ENCODE results near the gene PTPRZ1.

The PTPRZ1 gene

DNA sequence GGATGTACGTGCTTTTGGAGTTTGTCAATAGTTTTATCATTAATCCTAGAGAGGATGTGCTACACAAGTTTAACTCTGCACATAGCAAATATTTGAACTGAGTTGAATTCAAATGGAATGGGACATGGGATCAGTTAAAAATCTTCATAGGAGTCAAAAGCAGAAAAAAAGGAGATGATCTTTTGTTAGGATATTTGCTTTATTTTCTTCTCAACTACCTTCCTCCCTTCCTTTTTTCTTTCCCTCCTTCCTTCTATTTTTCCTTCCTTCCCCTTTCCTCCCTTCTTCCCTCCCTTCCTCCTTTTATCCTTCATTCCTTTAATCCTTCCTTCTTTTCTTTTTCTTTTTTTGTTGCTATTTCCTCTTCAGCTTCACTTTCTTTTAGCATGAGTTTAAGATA lies 6.6 kb downstream of the PTPRZ1 start:
- ChIA-PET CTCF (no interaction called here), POLR2A (no interaction called here)
- H3K4me3 ChIP-seq (ENCODE audit: low read depth, low read length): no peak overlapping the region
- TF ChIP-seq, protein P1, sequence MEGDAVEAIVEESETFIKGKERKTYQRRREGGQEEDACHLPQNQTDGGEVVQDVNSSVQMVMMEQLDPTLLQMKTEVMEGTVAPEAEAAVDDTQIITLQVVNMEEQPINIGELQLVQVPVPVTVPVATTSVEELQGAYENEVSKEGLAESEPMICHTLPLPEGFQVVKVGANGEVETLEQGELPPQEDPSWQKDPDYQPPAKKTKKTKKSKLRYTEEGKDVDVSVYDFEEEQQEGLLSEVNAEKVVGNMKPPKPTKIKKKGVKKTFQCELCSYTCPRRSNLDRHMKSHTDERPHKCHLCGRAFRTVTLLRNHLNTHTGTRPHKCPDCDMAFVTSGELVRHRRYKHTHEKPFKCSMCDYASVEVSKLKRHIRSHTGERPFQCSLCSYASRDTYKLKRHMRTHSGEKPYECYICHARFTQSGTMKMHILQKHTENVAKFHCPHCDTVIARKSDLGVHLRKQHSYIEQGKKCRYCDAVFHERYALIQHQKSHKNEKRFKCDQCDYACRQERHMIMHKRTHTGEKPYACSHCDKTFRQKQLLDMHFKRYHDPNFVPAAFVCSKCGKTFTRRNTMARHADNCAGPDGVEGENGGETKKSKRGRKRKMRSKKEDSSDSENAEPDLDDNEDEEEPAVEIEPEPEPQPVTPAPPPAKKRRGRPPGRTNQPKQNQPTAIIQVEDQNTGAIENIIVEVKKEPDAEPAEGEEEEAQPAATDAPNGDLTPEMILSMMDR (IDR thresholded peaks at IDR 0.05; ENCODE audit: insufficient read depth, low read length, missing control alignments): no peak
- no peak for DNase-seq (ENCODE audit: low read depth, low spot score)

DNA sequence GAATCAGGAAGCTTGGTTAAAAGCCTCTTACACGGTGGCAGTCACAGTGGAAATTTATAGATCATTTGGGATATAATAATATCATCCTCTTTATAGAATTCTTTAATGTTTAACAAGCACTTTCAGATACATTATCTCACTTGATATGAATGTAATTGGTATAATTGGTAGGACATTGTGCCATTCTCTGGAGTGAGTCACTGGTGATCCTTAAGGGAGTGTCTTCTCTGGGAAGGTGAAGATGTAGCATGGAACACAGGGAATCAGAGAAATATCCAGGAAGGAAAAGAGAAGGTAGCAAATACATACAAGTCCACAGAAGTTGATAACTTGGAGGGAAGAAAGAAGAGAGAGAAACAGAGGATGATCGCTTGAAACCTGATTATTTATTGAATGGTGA lies 9.8 kb downstream of the PTPRZ1 start:
- CTCF ChIA-PET: no interaction called here
- DNase-seq (ENCODE audit: low read depth, low spot score): no peak
- H3K4me3 ChIP-seq (ENCODE audit: low read depth, low read length): no peak overlapping the region
- TF ChIP-seq, protein P1 (IDR thresholded peaks at IDR 0.05; ENCODE audit: insufficient read depth, low read length, missing control alignments): no peak
- POLR2A ChIA-PET: no interaction called here

DNA sequence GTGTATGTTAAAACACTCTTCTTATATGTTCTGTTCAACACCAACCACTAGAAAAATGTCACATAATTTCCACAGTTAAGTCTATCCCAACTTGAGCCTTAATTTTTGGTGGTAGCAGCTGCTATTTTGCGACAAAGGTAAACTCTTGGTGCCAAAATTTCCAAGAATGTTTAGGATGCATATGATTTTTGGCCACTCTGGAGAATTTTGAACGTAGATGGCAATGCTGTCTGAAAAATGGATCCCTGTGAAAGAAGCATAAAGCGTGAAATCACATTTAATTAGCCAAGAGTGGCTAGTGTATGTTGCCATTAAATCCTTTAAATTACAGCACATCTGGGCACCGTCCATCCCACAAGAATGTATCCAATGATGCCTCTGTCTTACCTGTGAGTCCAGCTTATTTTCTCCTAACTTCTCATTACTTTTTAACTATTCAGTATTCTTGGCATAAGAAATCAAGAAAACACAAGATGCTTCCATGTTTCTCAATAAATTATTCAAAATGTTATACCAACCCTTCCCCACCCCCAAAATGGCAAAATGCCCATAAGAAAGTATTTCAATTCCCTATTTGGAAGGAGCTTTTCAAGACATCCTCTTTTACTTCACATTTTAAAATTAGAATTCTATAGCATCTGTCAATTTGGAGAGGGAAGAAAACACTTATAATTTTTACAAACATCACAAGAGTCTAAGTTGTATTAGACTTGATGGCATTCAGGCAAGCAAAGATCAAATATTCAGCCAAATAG lies 12.4 kb downstream of the PTPRZ1 start:
- no peak overlapping the region for H3K4me3 ChIP-seq (ENCODE audit: low read depth, low read length)
- no peak for DNase-seq (ENCODE audit: low read depth, low spot score)
- TF ChIP-seq, protein P1 (IDR thresholded peaks at IDR 0.05; ENCODE audit: insufficient read depth, low read length, missing control alignments): no peak
- ChIA-PET CTCF (no interaction called here), POLR2A (no interaction called here)

DNA sequence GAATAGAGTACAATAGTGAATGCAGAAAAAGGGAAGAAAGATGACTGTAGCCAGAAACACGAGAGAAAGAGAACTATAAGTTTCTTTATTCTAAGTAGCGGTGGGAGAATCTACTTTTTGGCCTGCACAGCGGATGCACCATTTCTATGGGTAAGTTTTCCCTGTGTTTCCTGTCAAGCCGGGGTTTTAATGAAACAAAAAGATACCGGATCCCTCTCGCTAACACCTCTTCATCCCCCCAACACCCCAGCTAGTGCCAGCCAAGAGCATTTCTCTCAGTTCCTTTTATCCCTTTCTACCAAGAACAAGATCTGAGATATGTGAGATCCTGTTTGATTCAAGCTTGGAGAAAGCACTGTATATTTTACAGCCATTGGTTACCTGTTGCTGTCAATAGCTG lies 14.7 kb downstream of the PTPRZ1 start:
- no peak for DNase-seq (ENCODE audit: low read depth, low spot score)
- ChIA-PET POLR2A (no interaction called here), CTCF (interaction anchor here (1.5 kb wide), 1 partner anchor 106 kb away, joined by 4 read pairs; no protein-coding TSS in a partner anchor)
- H3K4me3 ChIP-seq (ENCODE audit: low read depth, low read length): no peak overlapping the region
- TF ChIP-seq, protein P1 (IDR thresholded peaks at IDR 0.05; ENCODE audit: insufficient read depth, low read length, missing control alignments): no peak

DNA sequence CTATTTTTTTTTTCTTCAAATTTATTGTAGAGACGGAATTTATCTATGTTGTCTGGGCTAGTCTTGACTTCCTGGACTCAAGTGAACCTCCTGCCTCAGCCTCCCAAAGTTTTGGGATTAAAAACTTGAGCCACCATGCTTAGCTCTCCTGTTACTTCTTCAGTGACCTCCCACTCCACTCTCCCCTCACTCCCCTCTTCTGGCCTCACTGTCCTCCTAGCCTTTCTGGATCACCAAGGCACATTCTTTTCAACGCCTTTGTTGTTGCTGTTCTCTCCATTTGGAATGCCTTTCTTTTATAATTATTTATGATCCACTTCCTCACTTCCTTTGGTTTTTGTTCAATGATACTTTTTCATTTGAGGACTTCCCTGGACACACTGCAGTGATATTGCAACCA lies 17.9 kb downstream of the PTPRZ1 start:
- TF ChIP-seq, protein P1 (IDR thresholded peaks at IDR 0.05; ENCODE audit: insufficient read depth, low read length, missing control alignments): no peak
- CTCF ChIA-PET: no interaction called here
- DNase-seq (ENCODE audit: low read depth, low spot score): no peak
- H3K4me3 ChIP-seq (ENCODE audit: low read depth, low read length): no peak overlapping the region
- POLR2A ChIA-PET: no interaction called here

DNA sequence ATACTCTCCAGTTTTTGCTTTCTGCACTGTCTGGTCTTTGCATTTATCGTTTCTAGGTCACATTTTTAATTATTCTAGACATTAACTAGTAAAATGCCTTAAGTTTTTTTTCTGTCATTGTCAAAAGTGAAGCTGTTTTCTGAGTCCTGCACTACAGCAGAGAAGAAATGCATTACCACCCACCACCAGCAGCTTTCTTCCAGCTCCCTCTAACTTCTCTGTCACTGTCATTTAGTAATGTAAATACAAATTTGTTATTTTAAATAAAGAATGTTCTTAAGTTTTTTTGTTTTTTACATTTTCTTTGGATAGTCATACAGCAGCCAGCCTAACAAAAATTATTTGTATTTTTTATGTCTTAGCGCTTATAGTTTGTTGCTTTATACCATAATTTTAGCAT lies 18.8 kb downstream of the PTPRZ1 start:
- DNase-seq (ENCODE audit: low read depth, low spot score): no peak
- CTCF ChIA-PET: no interaction called here
- H3K4me3 ChIP-seq (ENCODE audit: low read depth, low read length): no peak overlapping the region
- POLR2A ChIA-PET: no interaction called here
- TF ChIP-seq, protein P1 (IDR thresholded peaks at IDR 0.05; ENCODE audit: insufficient read depth, low read length, missing control alignments): no peak

Data from AG04449 (cell line).